H1 (cell line): ENCODE results near the gene TSNAXIP1. TPM values are rescaled to one million over a fixed set of nuclear protein-coding genes. Genes with fewer than 3 reads are reported as not detected.

Experiments used
- ATF2 ChIP-seq: IDR thresholded peaks from 2 replicates; pipeline ENCODE4 v1.6.1; 2012; ENCODE audit warnings: low read length, inconsistent platforms
- BRCA1 ChIP-seq: IDR thresholded peaks from 2 replicates; pipeline ENCODE4 v1.6.1; 2012; ENCODE audit warnings: low read depth, low read length, improper control_type of control experiment
- CEBPB ChIP-seq: IDR thresholded peaks from 2 replicates; pipeline ENCODE4 v1.6.1; 2012; ENCODE audit warnings: low read depth, low read length
- CHD7 ChIP-seq: fragments of 300-600 bp; sonication (generic); IDR thresholded peaks from 2 replicates; pipeline ENCODE4 v1.7.1; 2012; ENCODE audit warnings: low read length, moderate library complexity, mild to moderate bottlenecking, inconsistent platforms; ENCODE audit not compliant: insufficient replicate concordance
- JUN ChIP-seq: IDR thresholded peaks from 2 replicates; pipeline ENCODE4 v1.6.1; 2011; ENCODE audit warnings: low read depth, mild to moderate bottlenecking, improper control_type of control experiment, low read length
- RFX5 ChIP-seq: IDR thresholded peaks from 2 replicates; pipeline ENCODE4 v1.6.1; 2011; ENCODE audit warnings: low read depth, low read length, improper control_type of control experiment, borderline replicate concordance
- RXRA ChIP-seq: IDR thresholded peaks from 2 replicates; pipeline ENCODE4 v1.6.1; 2011; ENCODE audit warnings: low read depth, mild to moderate bottlenecking, low read length, moderate library complexity; ENCODE audit not compliant: insufficient read depth
- polyA plus RNA-seq, 7 experiments: library from polyadenylated mRNA; depleted of rRNA in 3 of 7; stranded (reverse) in 5 of 7; unstranded in 2 of 7; fragments of >200 nt in 5 of 7; fragments of 200-250 nt in 2 of 7; gene quantifications; 1 replicate in 5 of 7; 2 replicates in 1 of 7; 4 replicates in 1 of 7; pipeline versions ENCODE4 v1.2.1 to v1.2.3, GENCODE V29; 2011 to 2013; ENCODE audit warnings: missing spikeins in 2 of 7, mixed read lengths in 2 of 7
- total RNA-seq: library from RNA; stranded (reverse); fragmentation: NEBNext Ultra II Directional; extraction: Animal tissue kit (Norgen Biotek cat#: 25700); gene quantifications from 2 replicates; pipeline ENCODE4 v1.2.1, GENCODE V29; 2021

Gene TSNAXIP1
- total and polyA plus RNA-seq, 2 of the 8 experiments (the other 6 are each of a cell fraction or from before 2014, with no cell fraction given), result 0.37 to 0.94 TPM

- TF ChIP-seq CHD7, result no peak
- no peak for TF ChIP-seq ATF2
- no peak for TF ChIP-seq CEBPB
- TF ChIP-seq RXRA, result no peak
- no peak for TF ChIP-seq RFX5
- no peak for TF ChIP-seq JUN
- TF ChIP-seq BRCA1, result no peak
Observed at GRCh38 chr16:67871256-67871655, 64.6 kb downstream of the TSNAXIP1 start (continued).
